ENCODE measurements around the gene COL23A1. TPM values are rescaled to one million over a fixed set of nuclear protein-coding genes. Genes with fewer than 3 reads are reported as not detected.

The COL23A1 gene
- total RNA-seq, 1 experiment from 2014 or later = not detected

- H3K4me1 Mint-ChIP-seq (ENCODE audit: low read depth, unreplicated experiment) = no peaks in the 10 kb centered on the region
- CTCF ChIA-PET = no interaction called here
- peaks cover 3% of the 10 kb centered on the region for H3K9me3 Mint-ChIP-seq (ENCODE audit: low read depth, unreplicated experiment)
- H3K36me3 Mint-ChIP-seq (ENCODE audit: insufficient read depth, unreplicated experiment) = no peaks in the 10 kb centered on the region
- no peak overlapping the region for H3K4me3 Mint-ChIP-seq (ENCODE audit: low read depth, unreplicated experiment)
- BruUV-seq (replicated peaks) = no TSS peak
- intact Hi-C loops (cut with micrococcal nuclease; ENCODE audit: unreplicated experiment) = no loop called here
- TF ChIP-seq CTCF (IDR thresholded peaks at IDR 0.05; ENCODE audit: unreplicated experiment) = no peak
- no peak overlapping the region for H3K27ac Mint-ChIP-seq (ENCODE audit: unreplicated experiment)
- peaks cover 90% of the 10 kb centered on the region for H3K27me3 Mint-ChIP-seq (ENCODE audit: unreplicated experiment)
- no peak for DNase-seq
Observed at GRCh38 chr5:178384816-178385495, 205.2 kb downstream of the COL23A1 start.

GRCh38 chr5:178383919-178384815, 206.0 kb downstream of the COL23A1 start:
- no TSS peak for BruUV-seq (replicated peaks)
- Mint-ChIP-seq H3K27ac (ENCODE audit: unreplicated experiment) (no peak overlapping the region), H3K9me3 (ENCODE audit: low read depth, unreplicated experiment) (peaks cover 3% of the 10 kb centered on the region), H3K4me3 (ENCODE audit: low read depth, unreplicated experiment) (no peak overlapping the region), H3K36me3 (ENCODE audit: insufficient read depth, unreplicated experiment) (no peaks in the 10 kb centered on the region), H3K27me3 (ENCODE audit: unreplicated experiment) (peaks cover 83% of the 10 kb centered on the region), H3K4me1 (ENCODE audit: low read depth, unreplicated experiment) (no peaks in the 10 kb centered on the region)
- intact Hi-C loops (cut with micrococcal nuclease; ENCODE audit: unreplicated experiment) = no loop called here
- no peak for TF ChIP-seq CTCF (IDR thresholded peaks at IDR 0.05; ENCODE audit: unreplicated experiment)
- CTCF ChIA-PET = interaction anchor here (0.7 kb wide), 1 partner anchor 1166 kb away, joined by 4 read pairs; the partner anchor contains the start of gene RUFY1
- no peak for DNase-seq

- H3K36me3 Mint-ChIP-seq (ENCODE audit: insufficient read depth, unreplicated experiment) = no peaks in the 10 kb centered on the region
- H3K4me1 Mint-ChIP-seq (ENCODE audit: low read depth, unreplicated experiment) = no peaks in the 10 kb centered on the region
- peaks cover 75% of the 10 kb centered on the region for H3K27me3 Mint-ChIP-seq (ENCODE audit: unreplicated experiment)
- no TSS peak for BruUV-seq (replicated peaks)
- no peak for TF ChIP-seq CTCF (IDR thresholded peaks at IDR 0.05; ENCODE audit: unreplicated experiment)
- DNase-seq = no peak
- H3K27ac Mint-ChIP-seq (ENCODE audit: unreplicated experiment) = no peak overlapping the region
- H3K9me3 Mint-ChIP-seq (ENCODE audit: low read depth, unreplicated experiment) = peaks cover 3% of the 10 kb centered on the region
- H3K4me3 Mint-ChIP-seq (ENCODE audit: low read depth, unreplicated experiment) = no peak overlapping the region
- intact Hi-C loops (cut with micrococcal nuclease; ENCODE audit: unreplicated experiment) = no loop called here
- CTCF ChIA-PET = interaction anchor here (0.7 kb wide), 1 partner anchor 1167 kb away, joined by 4 read pairs; the partner anchor contains the start of gene RUFY1
Observed at GRCh38 chr5:178383301-178383918, 206.8 kb downstream of the COL23A1 start.

GRCh38 chr5:178382754-178383164, 207.4 kb downstream of the COL23A1 start:
- Mint-ChIP-seq H3K9me3 (ENCODE audit: low read depth, unreplicated experiment) (peaks cover 3% of the 10 kb centered on the region), H3K36me3 (ENCODE audit: insufficient read depth, unreplicated experiment) (no peaks in the 10 kb centered on the region), H3K27me3 (ENCODE audit: unreplicated experiment) (peaks cover 68% of the 10 kb centered on the region), H3K27ac (ENCODE audit: unreplicated experiment) (no peak overlapping the region), H3K4me1 (ENCODE audit: low read depth, unreplicated experiment) (no peaks in the 10 kb centered on the region), H3K4me3 (ENCODE audit: low read depth, unreplicated experiment) (no peak overlapping the region)
- intact Hi-C loops (cut with micrococcal nuclease; ENCODE audit: unreplicated experiment) = no loop called here
- CTCF ChIA-PET = no interaction called here
- DNase-seq = no peak
- no peak for TF ChIP-seq CTCF (IDR thresholded peaks at IDR 0.05; ENCODE audit: unreplicated experiment)
- no TSS peak for BruUV-seq (replicated peaks)
